ENCODE measurements around the gene TMEM175.

GRCh38 chr4:906339-907102, 25.7 kb upstream of the TMEM175 start:
- TF ChIP-seq CTCF (IDR thresholded peaks at IDR 0.05; ENCODE audit: control extremely low read depth in 1 of 3, insufficient read depth in 1 of 3, low read depth in 1 of 3, low read length in 3 of 3), result no peak
- TF ChIP-seq POLR2A (IDR thresholded peaks at IDR 0.05; ENCODE audit: control extremely low read depth in 1 of 2, low read depth in 2 of 2, low read length in 2 of 2), result no peak
- no peak for TF ChIP-seq MAX (IDR thresholded peaks at IDR 0.05)
- TF ChIP-seq TAF1 (IDR thresholded peaks at IDR 0.05; ENCODE audit: low read depth, low read length), result no peak
- no peak for TF ChIP-seq ZNF274 (IDR thresholded peaks at IDR 0.05; ENCODE audit: borderline replicate concordance, extremely low read depth, low read length)
- no peak for TF ChIP-seq HDAC2 (IDR thresholded peaks at IDR 0.05; ENCODE audit: borderline replicate concordance in 1 of 2, low read depth in 2 of 2, low read length in 2 of 2)
- no peak for TF ChIP-seq POLR2AphosphoS5 (IDR thresholded peaks at IDR 0.05; ENCODE audit: low read depth, low read length)
- TF ChIP-seq EZH2 (IDR thresholded peaks at IDR 0.05; ENCODE audit: low read depth, low read length, severe bottlenecking), result no peak
- TF ChIP-seq RAD21 (IDR thresholded peaks at IDR 0.05 in 1 of 2, conservative IDR thresholded peaks at IDR 0.05 in 1 of 2; ENCODE audit: low read depth in 2 of 2, low read length in 2 of 2), result no peak
- no peak for TF ChIP-seq RXRA (IDR thresholded peaks at IDR 0.05; ENCODE audit: insufficient read depth, low read depth, low read length)
- no peak for TF ChIP-seq SRF (IDR thresholded peaks at IDR 0.05; ENCODE audit: low read depth, low read length)
- no peak for TF ChIP-seq CHD2 (IDR thresholded peaks at IDR 0.05; ENCODE audit: low read length)
- TF ChIP-seq NRF1 (IDR thresholded peaks at IDR 0.05; ENCODE audit: low read depth, low read length), result no peak
